Thoracic aorta (tissue), 2 donors: Measurements from ENCODE around the gene RPS6KA5. TPM values are rescaled to one million over a fixed set of nuclear protein-coding genes. Genes with fewer than 3 reads are reported as not detected.

ENCODE experiments used
- ATAC-seq: fragments of 150-250 bp; one replicate; pipeline ENCODE4 v1.8.0; 2017; ENCODE audit warnings: low read depth; ENCODE audit not compliant: insufficient number of reproducible peaks, low FRiP score
- DNase-seq: peaks from one replicate; pipeline ENCODE4 v3.0.0-alpha.2; 2020; ENCODE audit warnings: low spot score
- H3K27ac ChIP-seq, 2 donors: fragments of 200-600 bp; sonication (generic); 1 replicate in 1 of 2; 2 replicates in 1 of 2; pipeline ENCODE4 v1.5.1; 2016; ENCODE audit warnings: mild to moderate bottlenecking in 2 of 2, moderate library complexity in 2 of 2
- H3K27me3 ChIP-seq: fragments of 200-600 bp; sonication (generic); replicated peaks from 2 replicates; pipeline ENCODE4 v1.6.0; 2016; ENCODE audit warnings: mild to moderate bottlenecking; ENCODE audit not compliant: insufficient read depth
- H3K36me3 ChIP-seq: fragments of 200-600 bp; sonication (generic); one replicate; pipeline ENCODE4 v1.5.1; 2016
- H3K4me1 ChIP-seq, 2 donors: fragments of 200-600 bp; sonication (generic); 1 replicate in 1 of 2; 2 replicates in 1 of 2; pipeline versions ENCODE4 v1.5.1 to v1.6.0; 2016; ENCODE audit warnings: low read depth in 2 of 2, mild to moderate bottlenecking in 1 of 2; ENCODE audit not compliant: control insufficient read depth in 1 of 2
- H3K4me3 ChIP-seq: fragments of 200-600 bp; sonication (generic); 2 replicates; pipeline ENCODE4 v1.5.1; 2016; ENCODE audit warnings: mild to moderate bottlenecking
- H3K9me3 ChIP-seq: fragments of 200-600 bp; sonication (generic); 2 replicates; pipeline ENCODE4 v1.5.1; 2016
- total RNA-seq, 2 donors: library from RNA; depleted of rRNA; stranded (reverse); fragments of >200 nt; gene quantifications; one replicate each; pipeline versions ENCODE4 v1.1.0 to v1.2.3, GENCODE V29; 2016
- TF ChIP-seq, protein P1 (sequence below): fragments of 200-600 bp; sonication (generic); IDR thresholded peaks from one replicate; pipeline ENCODE4 v1.5.1; 2019; ENCODE audit warnings: antibody characterized with exemption

RPS6KA5 gene
- total RNA-seq, 2 donors from 2014 or later: 1.4 to 4.6 TPM

DNA sequence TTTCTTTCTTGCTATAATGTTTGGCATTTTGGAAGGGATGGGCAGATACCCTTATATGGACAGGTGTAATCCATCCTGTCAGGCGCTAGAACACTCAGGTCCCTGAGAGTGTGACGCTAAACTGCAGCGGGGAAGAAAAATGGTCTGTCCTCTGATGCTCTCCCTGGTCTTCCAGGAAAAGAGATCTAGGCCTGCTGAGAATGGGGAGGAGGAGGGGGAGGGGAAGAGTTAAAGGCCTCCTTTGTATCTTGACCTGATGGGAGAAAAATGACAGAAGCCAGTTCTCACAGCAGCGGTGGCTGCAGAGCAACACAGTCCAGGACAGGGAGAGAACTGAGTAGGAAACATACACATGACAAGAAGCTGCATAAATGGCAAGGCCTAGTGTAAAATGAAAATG, 61.1 kb downstream of the RPS6KA5 start:
- Histone ChIP-seq H3K4me3 (no peak overlapping the region), H3K27me3 (no peaks in the 10 kb centered on the region), H3K9me3 (no peaks in the 10 kb centered on the region), H3K4me1 (no peaks in the 10 kb centered on the region), H3K36me3 (no peaks in the 10 kb centered on the region), H3K27ac (no peak overlapping the region)
- TF ChIP-seq, protein P1, sequence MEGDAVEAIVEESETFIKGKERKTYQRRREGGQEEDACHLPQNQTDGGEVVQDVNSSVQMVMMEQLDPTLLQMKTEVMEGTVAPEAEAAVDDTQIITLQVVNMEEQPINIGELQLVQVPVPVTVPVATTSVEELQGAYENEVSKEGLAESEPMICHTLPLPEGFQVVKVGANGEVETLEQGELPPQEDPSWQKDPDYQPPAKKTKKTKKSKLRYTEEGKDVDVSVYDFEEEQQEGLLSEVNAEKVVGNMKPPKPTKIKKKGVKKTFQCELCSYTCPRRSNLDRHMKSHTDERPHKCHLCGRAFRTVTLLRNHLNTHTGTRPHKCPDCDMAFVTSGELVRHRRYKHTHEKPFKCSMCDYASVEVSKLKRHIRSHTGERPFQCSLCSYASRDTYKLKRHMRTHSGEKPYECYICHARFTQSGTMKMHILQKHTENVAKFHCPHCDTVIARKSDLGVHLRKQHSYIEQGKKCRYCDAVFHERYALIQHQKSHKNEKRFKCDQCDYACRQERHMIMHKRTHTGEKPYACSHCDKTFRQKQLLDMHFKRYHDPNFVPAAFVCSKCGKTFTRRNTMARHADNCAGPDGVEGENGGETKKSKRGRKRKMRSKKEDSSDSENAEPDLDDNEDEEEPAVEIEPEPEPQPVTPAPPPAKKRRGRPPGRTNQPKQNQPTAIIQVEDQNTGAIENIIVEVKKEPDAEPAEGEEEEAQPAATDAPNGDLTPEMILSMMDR: no peak
- ATAC-seq (no peak), DNase-seq (no peak)

DNA sequence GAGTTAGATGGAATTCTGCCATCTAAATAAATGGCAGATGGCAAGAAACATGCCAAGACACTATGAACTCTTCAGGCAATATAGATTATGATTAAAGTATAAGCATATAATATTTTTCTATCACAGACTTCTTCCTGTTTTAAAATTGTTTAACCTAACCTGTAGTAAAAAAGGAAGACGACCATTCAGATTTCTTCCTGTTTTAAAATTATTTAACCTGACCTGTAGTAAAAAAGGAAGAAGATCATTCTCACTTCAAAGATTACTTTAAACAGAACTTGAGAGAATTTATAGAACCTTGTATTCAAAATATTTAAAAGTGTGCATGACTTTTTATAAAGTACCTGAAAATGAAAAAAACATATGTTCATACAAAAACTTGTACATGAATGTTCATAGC, 63.5 kb downstream of the RPS6KA5 start:
- DNase-seq: no peak
- Histone ChIP-seq H3K9me3 (no peaks in the 10 kb centered on the region), H3K4me1 (no peaks in the 10 kb centered on the region), H3K27ac (no peak overlapping the region), H3K27me3 (no peaks in the 10 kb centered on the region), H3K36me3 (no peaks in the 10 kb centered on the region), H3K4me3 (no peak overlapping the region)
- TF ChIP-seq, protein P1: no peak
- ATAC-seq: no peak

DNA sequence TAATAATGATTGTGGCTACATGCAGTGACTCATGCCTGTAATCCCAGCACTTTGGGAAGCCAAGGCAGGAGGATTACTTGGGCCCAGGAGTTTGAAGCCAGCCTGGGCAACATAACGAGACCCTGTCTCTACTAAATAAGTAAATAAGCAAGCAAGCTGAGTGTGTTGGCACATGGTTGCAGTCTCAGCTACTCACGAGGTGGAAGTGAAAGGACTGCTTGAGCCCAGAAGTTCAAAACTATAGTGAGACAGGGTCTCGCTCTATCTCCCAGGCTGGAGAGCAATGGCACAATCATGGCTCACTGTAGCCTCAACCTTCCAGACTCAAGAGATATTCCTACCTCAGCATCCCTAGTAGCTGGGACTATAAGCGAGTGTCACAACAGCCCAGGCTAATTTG, 64.7 kb downstream of the RPS6KA5 start:
- no peaks in the 10 kb centered on the region for H3K9me3 ChIP-seq
- no peaks in the 10 kb centered on the region for H3K27me3 ChIP-seq
- ATAC-seq (no peak), DNase-seq (no peak)
- no peaks in the 10 kb centered on the region for H3K4me1 ChIP-seq
- no peak overlapping the region for H3K27ac ChIP-seq
- no peak overlapping the region for H3K4me3 ChIP-seq
- TF ChIP-seq, protein P1: no peak
- H3K36me3 ChIP-seq: no peaks in the 10 kb centered on the region

DNA sequence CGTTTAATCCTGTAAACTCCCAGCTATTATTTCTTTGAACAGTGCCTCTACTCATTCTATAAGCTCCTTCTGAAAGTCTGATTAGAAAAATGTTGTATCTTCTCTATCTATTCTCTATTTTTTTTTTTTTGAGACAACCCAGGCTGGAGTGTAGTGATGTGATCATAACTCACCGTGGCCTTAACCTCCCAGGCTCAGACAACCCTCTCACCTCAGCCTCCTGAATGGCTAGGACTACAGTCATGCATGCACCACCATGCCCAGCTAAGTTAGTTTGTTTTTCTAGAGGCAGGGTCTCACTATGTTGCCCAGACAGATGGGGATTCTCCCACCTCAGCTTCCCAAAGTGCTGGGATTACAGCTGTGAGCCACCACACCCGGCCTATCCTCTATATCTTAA, 66.6 kb downstream of the RPS6KA5 start:
- H3K27ac ChIP-seq: no peak overlapping the region
- H3K4me1 ChIP-seq: no peaks in the 10 kb centered on the region
- H3K4me3 ChIP-seq: no peak overlapping the region
- no peaks in the 10 kb centered on the region for H3K9me3 ChIP-seq
- ATAC-seq (no peak), DNase-seq (no peak)
- TF ChIP-seq, protein P1: no peak
- no peaks in the 10 kb centered on the region for H3K27me3 ChIP-seq
- no peaks in the 10 kb centered on the region for H3K36me3 ChIP-seq

DNA sequence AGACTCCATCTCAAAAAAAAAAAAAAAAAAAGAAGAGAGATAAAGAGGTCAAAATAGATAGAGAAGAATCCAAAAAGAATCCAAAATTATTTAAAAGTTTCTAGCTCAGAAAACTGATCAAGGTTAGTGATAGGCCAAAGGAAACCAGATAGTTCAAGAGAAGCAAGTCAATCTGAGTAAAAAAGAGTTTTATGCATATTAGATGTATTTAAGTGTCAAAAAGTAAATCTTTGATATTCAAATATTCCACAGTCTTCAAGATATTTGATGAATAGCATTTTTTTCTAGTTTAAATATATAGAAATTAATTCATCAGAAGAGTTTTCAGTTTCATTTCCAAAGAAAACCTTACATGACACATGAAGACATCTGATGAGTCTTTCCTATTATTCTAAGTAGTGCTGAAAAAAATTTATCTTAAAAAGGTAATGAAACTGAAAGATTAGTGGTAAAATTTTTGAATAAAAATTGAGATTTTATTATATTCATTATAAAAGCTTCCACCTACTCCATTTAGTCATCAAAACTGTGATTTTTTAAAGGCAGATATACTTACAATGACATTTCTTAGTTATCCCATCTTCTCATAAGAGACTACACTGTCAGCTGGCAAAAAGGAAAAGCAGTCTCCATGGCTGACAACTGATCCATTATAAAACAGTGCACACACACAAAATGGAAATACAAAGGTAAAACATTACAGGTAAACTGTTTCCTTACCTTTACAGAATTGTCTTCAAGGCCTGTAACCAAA, 68.6 kb downstream of the RPS6KA5 start:
- H3K4me3 ChIP-seq: no peak overlapping the region
- no peak for DNase-seq
- H3K9me3 ChIP-seq: no peaks in the 10 kb centered on the region
- no peak for ATAC-seq
- H3K27ac ChIP-seq: no peak overlapping the region
- H3K4me1 ChIP-seq: no peaks in the 10 kb centered on the region
- H3K27me3 ChIP-seq: no peaks in the 10 kb centered on the region
- H3K36me3 ChIP-seq: no peaks in the 10 kb centered on the region
- TF ChIP-seq, protein P1: no peak
